Measurements from ENCODE around the gene FOLR2.

- TF ChIP-seq CTCF (IDR thresholded peaks at IDR 0.05) (no peak), POLR2A (IDR thresholded peaks at IDR 0.05) (no peak)
Observed at GRCh38 chr11:72241291-72241781, 24.7 kb downstream of the FOLR2 start.

All from lower leg skin (tissue), 3 donors.